ENCODE results near the gene MFAP5.

DNA sequence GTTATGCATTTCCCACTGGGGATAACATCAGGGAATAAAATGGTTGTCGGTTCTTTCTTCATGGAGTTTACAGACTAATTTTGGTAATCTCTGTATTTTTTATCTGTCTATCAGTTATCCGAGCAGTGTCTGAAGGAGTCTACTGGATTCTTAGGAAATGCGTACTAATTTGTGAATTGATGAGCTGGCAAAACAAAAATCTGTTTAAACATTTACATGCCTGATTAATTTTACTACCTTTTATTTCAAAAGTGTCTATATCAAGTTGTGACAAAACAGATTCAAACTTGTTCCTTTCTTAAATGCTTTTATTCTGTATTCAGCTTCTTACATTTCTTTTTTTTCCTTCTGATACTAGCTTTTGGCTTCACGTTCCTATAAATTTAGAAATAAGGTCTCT lies 39.5 kb upstream of the MFAP5 start:
- no peak for TF ChIP-seq POLR2A (IDR thresholded peaks at IDR 0.05; ENCODE audit: low read length)
- no peak for TF ChIP-seq GATA1 (IDR thresholded peaks at IDR 0.05; ENCODE audit: low read depth, low read length)
